Type B pancreatic cell (in vitro differentiated cells): ENCODE results near the gene CPE. TPM values are rescaled to one million over a fixed set of nuclear protein-coding genes. Genes with fewer than 3 reads are reported as not detected.
"Not testable (repeated sequence)": the region's sequence is repeated elsewhere in the genome, so short reads cannot be mapped to it uniquely, and the experiment has no call there.

Source experiments
- DNase-seq: peaks from one replicate; pipeline ENCODE4 v3.0.0; 2021; ENCODE audit warnings: mixed read lengths; ENCODE audit not compliant: unreplicated experiment; ENCODE audit errors: extremely low spot score
- H3K27ac Mint-ChIP-seq: 2 replicates; pipeline ENCODE4 v1.8.0; 2021; ENCODE audit warnings: mild to moderate bottlenecking, mixed read lengths
- H3K27me3 Mint-ChIP-seq: 2 replicates; pipeline ENCODE4 v1.8.0; 2021; ENCODE audit warnings: mixed read lengths
- H3K36me3 Mint-ChIP-seq: 2 replicates; pipeline ENCODE4 v1.8.0; 2021; ENCODE audit warnings: mixed read lengths
- H3K4me1 Mint-ChIP-seq: one replicate; pipeline ENCODE4 v1.8.0; 2021; ENCODE audit warnings: mixed read lengths; ENCODE audit not compliant: unreplicated experiment
- H3K4me3 Mint-ChIP-seq: 2 replicates; pipeline ENCODE4 v1.8.0; 2021; ENCODE audit warnings: mild to moderate bottlenecking, mixed read lengths
- H3K9me3 Mint-ChIP-seq: 2 replicates; pipeline ENCODE4 v1.8.0; 2021; ENCODE audit warnings: mixed read lengths
- total RNA-seq: library from RNA; stranded (reverse); gene quantifications from 2 replicates; pipeline ENCODE4 v1.2.1, GENCODE V29; 2021; ENCODE audit warnings: low replicate concordance
- TF ChIP-seq, protein P1 (sequence below): fragments of 200-600 bp; sonication (generic); conservative IDR thresholded peaks from 2 replicates; pipeline ENCODE4 v1.5.0; 2021; ENCODE audit warnings: antibody characterized with exemption, mild to moderate bottlenecking

CPE gene
- total RNA-seq, 1 donor from 2014 or later = 149 TPM

DNA sequence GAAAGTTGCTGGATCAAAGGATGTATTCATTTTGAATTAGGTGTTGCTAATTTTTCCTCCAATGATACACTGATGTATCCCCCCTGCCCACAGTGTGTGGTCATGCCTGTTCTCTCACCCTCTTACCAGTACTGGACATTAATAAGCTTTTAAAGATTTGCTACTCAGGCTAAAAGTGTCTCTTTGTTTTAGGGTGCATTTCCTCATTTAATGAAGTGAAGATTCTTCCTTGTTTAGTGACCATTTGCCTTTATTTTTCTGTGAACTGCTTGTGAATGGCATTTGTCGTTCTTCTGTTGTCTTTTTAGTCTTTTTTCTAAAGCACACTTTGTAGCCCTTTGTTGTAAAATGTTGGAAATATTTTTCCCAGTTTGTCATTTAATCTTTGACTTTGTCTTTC, 46.3 kb upstream of the CPE start:
- Mint-ChIP-seq H3K4me3 (peak overlapping the region; percentile 82), H3K9me3 (no peaks in the 10 kb centered on the region), H3K4me1 (peaks cover 38% of the 10 kb centered on the region), H3K27me3 (no peaks in the 10 kb centered on the region), H3K27ac (peak overlapping the region; percentile 65), H3K36me3 (peaks cover 40% of the 10 kb centered on the region)
- TF ChIP-seq, protein P1, sequence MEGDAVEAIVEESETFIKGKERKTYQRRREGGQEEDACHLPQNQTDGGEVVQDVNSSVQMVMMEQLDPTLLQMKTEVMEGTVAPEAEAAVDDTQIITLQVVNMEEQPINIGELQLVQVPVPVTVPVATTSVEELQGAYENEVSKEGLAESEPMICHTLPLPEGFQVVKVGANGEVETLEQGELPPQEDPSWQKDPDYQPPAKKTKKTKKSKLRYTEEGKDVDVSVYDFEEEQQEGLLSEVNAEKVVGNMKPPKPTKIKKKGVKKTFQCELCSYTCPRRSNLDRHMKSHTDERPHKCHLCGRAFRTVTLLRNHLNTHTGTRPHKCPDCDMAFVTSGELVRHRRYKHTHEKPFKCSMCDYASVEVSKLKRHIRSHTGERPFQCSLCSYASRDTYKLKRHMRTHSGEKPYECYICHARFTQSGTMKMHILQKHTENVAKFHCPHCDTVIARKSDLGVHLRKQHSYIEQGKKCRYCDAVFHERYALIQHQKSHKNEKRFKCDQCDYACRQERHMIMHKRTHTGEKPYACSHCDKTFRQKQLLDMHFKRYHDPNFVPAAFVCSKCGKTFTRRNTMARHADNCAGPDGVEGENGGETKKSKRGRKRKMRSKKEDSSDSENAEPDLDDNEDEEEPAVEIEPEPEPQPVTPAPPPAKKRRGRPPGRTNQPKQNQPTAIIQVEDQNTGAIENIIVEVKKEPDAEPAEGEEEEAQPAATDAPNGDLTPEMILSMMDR = no peak
- no peak for DNase-seq

DNA sequence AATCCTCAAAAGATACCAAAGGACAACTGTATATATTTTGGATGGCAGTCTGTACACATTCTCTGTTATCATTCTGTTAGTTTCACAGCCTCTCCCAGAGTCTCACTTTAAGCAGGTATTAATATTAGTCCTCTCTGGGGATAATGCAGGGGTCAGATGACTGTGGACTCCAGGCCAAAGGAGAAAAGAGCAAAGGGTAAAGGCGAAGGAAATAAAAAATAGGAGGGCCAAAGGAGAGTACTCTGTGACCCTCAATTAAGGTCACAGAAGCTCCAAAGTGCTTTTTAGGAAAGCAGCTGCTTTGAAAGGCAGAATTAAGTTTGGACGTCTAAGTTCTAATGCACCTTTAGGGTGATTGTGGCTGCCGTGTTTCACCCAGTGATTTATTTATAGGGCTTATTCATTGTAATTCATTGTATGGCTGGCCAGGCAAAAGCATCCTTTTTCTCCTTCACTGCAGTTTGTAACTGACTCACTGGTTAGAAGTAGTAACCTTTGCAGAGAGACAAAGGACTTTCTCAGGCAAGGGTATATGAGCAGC, 43.6 kb upstream of the CPE start:
- Mint-ChIP-seq H3K4me1 (peaks cover 39% of the 10 kb centered on the region), H3K27ac (no peak overlapping the region), H3K36me3 (peaks cover 42% of the 10 kb centered on the region), H3K9me3 (no peaks in the 10 kb centered on the region), H3K27me3 (no peaks in the 10 kb centered on the region), H3K4me3 (no peak overlapping the region)
- DNase-seq = no peak
- TF ChIP-seq, protein P1 = no peak

DNA sequence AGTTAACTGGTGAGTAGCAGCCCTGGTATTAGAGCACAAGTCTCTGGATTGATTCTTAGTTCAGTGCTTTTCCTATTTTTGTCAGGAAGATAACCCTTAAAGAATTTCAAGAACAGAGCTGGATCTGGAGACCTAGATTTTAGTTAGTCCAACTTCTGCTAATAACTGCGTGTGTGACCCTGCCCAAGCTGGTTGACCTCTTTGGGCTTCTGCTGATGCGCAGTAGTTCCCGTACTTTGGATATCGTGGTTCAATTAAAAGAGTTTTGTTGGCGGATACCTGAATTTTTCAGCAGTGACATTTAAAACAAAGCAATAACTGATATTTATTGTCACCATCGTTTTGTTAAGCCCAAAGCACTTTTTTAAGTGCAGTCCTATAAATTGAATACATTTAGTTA, 42.1 kb upstream of the CPE start:
- TF ChIP-seq, protein P1 = no peak
- H3K27ac Mint-ChIP-seq = no peak overlapping the region
- no peak overlapping the region for H3K4me3 Mint-ChIP-seq

DNA sequence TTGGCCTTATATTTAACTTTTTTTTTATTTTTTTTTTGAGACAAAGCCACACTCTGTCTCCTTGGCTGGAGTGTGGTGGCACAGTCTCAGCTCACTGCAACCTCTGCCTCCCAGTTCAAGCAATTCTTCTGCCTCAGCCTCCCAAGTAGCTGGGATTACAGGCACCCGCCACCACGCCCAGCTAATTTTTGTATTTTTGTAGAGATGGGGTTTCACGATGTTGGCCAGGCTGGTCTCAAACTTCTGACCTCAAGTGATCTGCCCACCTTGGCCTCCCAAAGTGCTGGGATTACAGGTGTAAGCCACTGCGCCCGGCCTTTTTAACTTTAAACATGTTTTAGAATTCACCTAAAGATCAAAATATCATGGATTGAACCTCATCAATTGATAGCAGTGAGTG, 36.5 kb upstream of the CPE start:
- not testable (repeated sequence) for H3K4me3 Mint-ChIP-seq, H3K27ac Mint-ChIP-seq, H3K4me1 Mint-ChIP-seq, H3K27me3 Mint-ChIP-seq, H3K36me3 Mint-ChIP-seq, H3K9me3 Mint-ChIP-seq, DNase-seq

More for the DNA sequence above, 42.1 kb upstream of the CPE start:
- Mint-ChIP-seq H3K27me3 (no peaks in the 10 kb centered on the region), H3K36me3 (peaks cover 28% of the 10 kb centered on the region), H3K4me1 (peaks cover 24% of the 10 kb centered on the region), H3K9me3 (no peaks in the 10 kb centered on the region)
- DNase-seq = no peak

DNA sequence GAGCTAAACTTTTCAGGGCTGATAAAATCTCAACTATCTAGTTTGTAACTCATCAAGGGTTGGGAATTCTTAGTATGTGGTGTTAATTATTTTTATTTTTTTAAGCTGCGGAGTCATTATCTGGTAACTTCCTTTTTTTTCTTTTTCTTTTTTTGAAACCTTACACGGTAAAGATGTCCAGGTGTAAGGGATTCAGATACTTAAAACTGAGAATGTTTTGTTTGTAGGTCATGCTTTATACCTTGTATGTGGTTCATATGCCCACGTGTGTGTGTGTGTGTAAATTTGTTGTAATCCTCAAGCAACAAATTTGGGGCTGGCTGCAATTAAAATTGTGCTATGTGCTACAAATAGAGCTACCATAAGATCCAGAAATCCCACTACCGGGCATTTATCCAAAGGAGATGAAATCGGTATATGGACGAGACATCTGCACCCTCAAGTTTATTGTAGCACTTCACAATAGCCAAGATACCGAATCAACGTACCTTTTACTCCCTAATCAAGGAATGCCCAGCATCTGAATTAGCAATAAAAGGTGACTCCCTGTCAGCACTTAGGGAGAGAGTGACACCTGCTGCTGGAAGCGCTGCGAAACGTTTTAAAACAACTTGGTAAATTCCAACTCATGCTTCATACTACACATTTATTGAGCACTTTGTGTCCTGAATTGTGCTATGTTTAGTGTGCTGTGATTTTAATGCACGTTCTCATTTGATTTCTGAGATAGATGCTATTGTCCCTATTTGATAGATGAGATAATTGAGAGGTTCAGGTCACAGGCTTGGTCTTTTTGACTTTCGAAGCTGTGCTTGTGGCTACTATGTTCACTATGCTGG, 35.2 kb upstream of the CPE start:
- H3K4me3 Mint-ChIP-seq = no peak overlapping the region
- H3K27ac Mint-ChIP-seq = no peak overlapping the region
- H3K36me3 Mint-ChIP-seq = peaks cover 4% of the 10 kb centered on the region
- no peaks in the 10 kb centered on the region for H3K27me3 Mint-ChIP-seq
- no peaks in the 10 kb centered on the region for H3K4me1 Mint-ChIP-seq
- no peaks in the 10 kb centered on the region for H3K9me3 Mint-ChIP-seq
- no peak for DNase-seq
- TF ChIP-seq, protein P1 = peak; percentile 41

DNA sequence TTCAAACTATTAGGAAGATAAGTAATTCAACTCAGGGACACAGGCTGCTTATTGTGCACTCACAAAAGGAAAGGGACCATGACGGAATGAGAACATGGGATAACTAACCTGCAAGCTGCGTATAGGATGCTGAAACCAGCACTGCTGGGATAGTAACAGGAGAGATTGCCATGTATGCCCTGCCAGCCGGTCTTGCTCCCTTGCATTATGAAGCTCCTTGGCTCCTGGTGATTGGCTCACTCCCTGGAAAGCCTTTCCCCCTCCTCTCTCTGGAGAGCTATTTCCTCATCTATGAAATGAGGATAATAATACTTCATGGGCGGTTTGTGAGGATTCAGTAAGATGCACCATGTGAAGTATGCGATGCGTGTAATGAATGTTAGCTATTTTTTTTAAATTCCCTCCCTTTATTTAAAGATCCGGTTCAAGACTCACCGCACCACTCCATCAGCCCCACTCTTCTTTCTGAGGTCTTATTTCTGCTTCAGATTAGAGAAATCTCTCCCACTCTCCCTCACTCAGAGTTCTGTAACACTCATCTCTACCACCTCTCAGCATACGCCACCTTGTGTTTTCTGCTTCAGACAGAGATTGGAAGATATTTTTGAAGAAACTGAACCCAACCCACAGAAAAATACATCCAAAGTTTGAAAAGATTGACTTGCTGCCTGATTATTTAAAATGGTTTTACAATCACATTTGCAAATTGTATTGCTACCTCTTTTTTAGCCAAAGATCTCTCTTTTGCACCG, 33.0 kb upstream of the CPE start:
- Mint-ChIP-seq H3K27me3 (no peaks in the 10 kb centered on the region), H3K4me1 (no peaks in the 10 kb centered on the region), H3K4me3 (no peak overlapping the region), H3K9me3 (no peaks in the 10 kb centered on the region), H3K36me3 (peaks cover 4% of the 10 kb centered on the region), H3K27ac (no peak overlapping the region)
- TF ChIP-seq, protein P1 = no peak
- DNase-seq = no peak
